ENCODE results near the gene CALD1. TPM values are rescaled to one million over a fixed set of nuclear protein-coding genes. Genes with fewer than 3 reads are reported as not detected.

Gene CALD1
- total RNA-seq, 1 donor from 2014 or later = 118 TPM

GRCh38 chr7:134927076-134927475 lies 147.6 kb downstream of the CALD1 start:
- no peak for DNase-seq (ENCODE audit: low spot score)
- Histone ChIP-seq H3F3A (ENCODE audit: low read depth) (no peaks in the 10 kb centered on the region), H3K79me2 (ENCODE audit: low read depth) (peaks cover 17% of the 10 kb centered on the region), H4K20me1 (ENCODE audit: low read depth) (no peaks in the 10 kb centered on the region), H2AFZ (replicated peaks) (no peak overlapping the region), H3K4me1 (no peaks in the 10 kb centered on the region), H3K36me3 (peaks cover 6% of the 10 kb centered on the region), H3K9ac (no peak overlapping the region), H3K4me3 (no peak overlapping the region), H3K27me3 (no peaks in the 10 kb centered on the region), H3K27ac (no peak overlapping the region), H3K4me2 (no peak overlapping the region), H3K9me3 (ENCODE audit: low read depth) (no peaks in the 10 kb centered on the region)
- H3K9me3 Mint-ChIP-seq = peaks cover 2% of the 10 kb centered on the region
- H3K4me1 Mint-ChIP-seq = no peaks in the 10 kb centered on the region
- no peak overlapping the region for H3K4me3 Mint-ChIP-seq
- no peaks in the 10 kb centered on the region for H3K27me3 Mint-ChIP-seq (ENCODE audit: insufficient read depth, low read depth)
- TF ChIP-seq EZH2 (IDR thresholded peaks at IDR 0.05) (no peak), CTCF (IDR thresholded peaks at IDR 0.05) (no peak), EZH2phosphoT487 (IDR thresholded peaks at IDR 0.05) (no peak)
- no peak overlapping the region for H3K27ac Mint-ChIP-seq
- H3K36me3 Mint-ChIP-seq = peaks cover 26% of the 10 kb centered on the region

GRCh38 chr7:134927723-134928122 lies 148.3 kb downstream of the CALD1 start:
- Histone ChIP-seq H3K9ac (no peak overlapping the region), H3K36me3 (peaks cover 6% of the 10 kb centered on the region), H3K27me3 (no peaks in the 10 kb centered on the region), H3K79me2 (ENCODE audit: low read depth) (peaks cover 17% of the 10 kb centered on the region), H3K4me3 (no peak overlapping the region), H3F3A (ENCODE audit: low read depth) (no peaks in the 10 kb centered on the region), H3K27ac (no peak overlapping the region), H3K9me3 (ENCODE audit: low read depth) (no peaks in the 10 kb centered on the region), H2AFZ (replicated peaks) (no peak overlapping the region), H3K4me1 (no peaks in the 10 kb centered on the region), H4K20me1 (ENCODE audit: low read depth) (no peaks in the 10 kb centered on the region), H3K4me2 (no peak overlapping the region)
- no peak for DNase-seq (ENCODE audit: low spot score)
- Mint-ChIP-seq H3K9me3 (peaks cover 2% of the 10 kb centered on the region), H3K27ac (no peak overlapping the region), H3K27me3 (ENCODE audit: insufficient read depth, low read depth) (no peaks in the 10 kb centered on the region), H3K36me3 (peaks cover 27% of the 10 kb centered on the region), H3K4me3 (no peak overlapping the region), H3K4me1 (no peaks in the 10 kb centered on the region)
- TF ChIP-seq CTCF (IDR thresholded peaks at IDR 0.05) = no peak
- no peak for TF ChIP-seq EZH2 (IDR thresholded peaks at IDR 0.05)
- no peak for TF ChIP-seq EZH2phosphoT487 (IDR thresholded peaks at IDR 0.05)

- no peak overlapping the region for H3K4me3 ChIP-seq
- no peaks in the 10 kb centered on the region for H3F3A ChIP-seq (ENCODE audit: low read depth)
- H3K36me3 ChIP-seq = peaks cover 6% of the 10 kb centered on the region
- no peak overlapping the region for H3K27ac Mint-ChIP-seq
- no peak for DNase-seq (ENCODE audit: low spot score)
- no peaks in the 10 kb centered on the region for H3K27me3 ChIP-seq
- no peak for TF ChIP-seq EZH2phosphoT487 (IDR thresholded peaks at IDR 0.05)
- no peak for TF ChIP-seq CTCF (IDR thresholded peaks at IDR 0.05)
- TF ChIP-seq EZH2 (IDR thresholded peaks at IDR 0.05) = no peak
- no peaks in the 10 kb centered on the region for H3K9me3 ChIP-seq (ENCODE audit: low read depth)
- no peaks in the 10 kb centered on the region for H3K27me3 Mint-ChIP-seq (ENCODE audit: insufficient read depth, low read depth)
- H2AFZ ChIP-seq (replicated peaks) = no peak overlapping the region
- no peak overlapping the region for H3K9ac ChIP-seq
- H4K20me1 ChIP-seq (ENCODE audit: low read depth) = no peaks in the 10 kb centered on the region
- no peaks in the 10 kb centered on the region for H3K4me1 ChIP-seq
- peaks cover 32% of the 10 kb centered on the region for H3K36me3 Mint-ChIP-seq
- no peak overlapping the region for H3K4me3 Mint-ChIP-seq
- no peak overlapping the region for H3K27ac ChIP-seq
- no peaks in the 10 kb centered on the region for H3K4me1 Mint-ChIP-seq
- peaks cover 9% of the 10 kb centered on the region for H3K79me2 ChIP-seq (ENCODE audit: low read depth)
- no peak overlapping the region for H3K4me2 ChIP-seq
- peaks cover 2% of the 10 kb centered on the region for H3K9me3 Mint-ChIP-seq
These were observed 149.1 kb downstream of the CALD1 start for GRCh38 chr7:134928554-134928953.

Measured in neural progenitor cell (in vitro differentiated cells).